Tongue (tissue), 2 donors: ENCODE measurements around the gene HADHA. TPM values are rescaled to one million over a fixed set of nuclear protein-coding genes. Genes with fewer than 3 reads are reported as not detected.
"Not testable (repeated sequence)": the region's sequence is repeated elsewhere in the genome, so short reads cannot be mapped to it uniquely, and the experiment has no call there.

ENCODE experiments used
- DNase-seq: peaks from one replicate; pipeline ENCODE4 v3.0.0-alpha.2; 2015
- total RNA-seq: library from RNA; depleted of rRNA; stranded (reverse); fragments of >200 nt; gene quantifications from one replicate; pipeline ENCODE4 v1.2.3, GENCODE V29; 2014

Gene HADHA
- total RNA-seq, 1 donor from 2014 or later: 191 TPM

- DNase-seq: no peak
Measured at GRCh38 chr2:26173776-26174482, 70.5 kb downstream of the HADHA start.

GRCh38 chr2:26172871-26173775 is 71.3 kb downstream of the HADHA start, which contains the start of gene GAREM2:
GAREM2 (plus strand) TSS chr2:26173088; CDS start chr2:26173221, 133 bp downstream.
- DNase-seq: peak; percentile 37

GRCh38 chr2:26172189-26172870 is 72.1 kb downstream of the HADHA start:
- peak; percentile 16 for DNase-seq

- no peak for DNase-seq
Measured at GRCh38 chr2:26170795-26171194, 73.6 kb downstream of the HADHA start.

- no peak for DNase-seq
Measured at GRCh38 chr2:26169681-26170414, 74.6 kb downstream of the HADHA start.

GRCh38 chr2:26169226-26169625 is 75.2 kb downstream of the HADHA start:
- DNase-seq: no peak

GRCh38 chr2:26168785-26169184 is 75.6 kb downstream of the HADHA start:
- no peak for DNase-seq

- not testable (repeated sequence) for DNase-seq
Measured at GRCh38 chr2:26166541-26166940, 77.9 kb downstream of the HADHA start.

- DNase-seq: no peak
Measured at GRCh38 chr2:26165403-26165802, 79.0 kb downstream of the HADHA start.

- DNase-seq: no peak
Measured at GRCh38 chr2:26164641-26165211, 79.7 kb downstream of the HADHA start.

- DNase-seq: no peak
Measured at GRCh38 chr2:26164231-26164630, 80.2 kb downstream of the HADHA start.

- DNase-seq: no peak
Measured at GRCh38 chr2:26162963-26163362, 81.5 kb downstream of the HADHA start.

GRCh38 chr2:26161926-26162325 is 82.5 kb downstream of the HADHA start:
- DNase-seq: no peak

GRCh38 chr2:26157580-26157979 is 86.9 kb downstream of the HADHA start:
- no peak for DNase-seq

- DNase-seq: no peak
Measured at GRCh38 chr2:26150243-26150642, 94.2 kb downstream of the HADHA start.

GRCh38 chr2:26148501-26148900 is 95.9 kb downstream of the HADHA start:
- DNase-seq: no peak

- DNase-seq: peak; percentile 78
Measured at GRCh38 chr2:26144953-26145680, 99.3 kb downstream of the HADHA start.

- no peak for DNase-seq
Measured at GRCh38 chr2:26144031-26144430, 100.4 kb downstream of the HADHA start.

GRCh38 chr2:26141145-26141769 is 103.2 kb downstream of the HADHA start:
- DNase-seq: no peak
